Measurements from ENCODE around the gene IFNAR1.

The IFNAR1 gene

GRCh38 chr21:33403786-33404585 lies 79.2 kb downstream of the IFNAR1 start:
- DNase-seq: peak; percentile 26

- no peak for DNase-seq
These were observed 81.7 kb downstream of the IFNAR1 start for GRCh38 chr21:33406493-33406892.
